ENCODE results near the gene MUC2. TPM values are rescaled to one million over a fixed set of nuclear protein-coding genes. Genes with fewer than 3 reads are reported as not detected.

MUC2 gene
- total and polyA plus RNA-seq, 5 donors, result 0.02 to 0.03 TPM; not detected in 3

- Histone ChIP-seq H3K9me3 (ENCODE audit: control insufficient read depth, low read length) (no peaks in the 10 kb centered on the region), H3K4me1 (ENCODE audit: control insufficient read depth, insufficient read depth, low read length) (no peaks in the 10 kb centered on the region), H3K27ac (ENCODE audit: low read length) (no peak overlapping the region), H3K4me3 (ENCODE audit: low read length) (no peak overlapping the region), H3K27me3 (ENCODE audit: control insufficient read depth, insufficient read depth) (no peaks in the 10 kb centered on the region)
- ATAC-seq (no peak), DNase-seq (peak in 1 of 3 donors; percentile 22)
- intact Hi-C loops (cut with DNase I), result no loop called here
- 89% methylated on average over 28 of the region's 28 CpGs for whole genome bisulfite sequencing
These were observed 752 bp downstream of the MUC2 start for GRCh38 chr11:1075341-1075911.

- WGBS, result 82% methylated on average over 18 of the region's 18 CpGs
- no peaks in the 10 kb centered on the region for H3K27me3 ChIP-seq (ENCODE audit: control insufficient read depth, insufficient read depth)
- DNase-seq (no peak), ATAC-seq (no peak)
- intact Hi-C loops (cut with DNase I), result no loop called here
- no peak overlapping the region for H3K4me3 ChIP-seq (ENCODE audit: low read length)
- no peak overlapping the region for H3K27ac ChIP-seq (ENCODE audit: low read length)
- no peaks in the 10 kb centered on the region for H3K9me3 ChIP-seq (ENCODE audit: control insufficient read depth, low read length)
- no peaks in the 10 kb centered on the region for H3K4me1 ChIP-seq (ENCODE audit: control insufficient read depth, insufficient read depth, low read length)
These were observed 1.5 kb downstream of the MUC2 start for GRCh38 chr11:1076061-1076665.

DNA sequence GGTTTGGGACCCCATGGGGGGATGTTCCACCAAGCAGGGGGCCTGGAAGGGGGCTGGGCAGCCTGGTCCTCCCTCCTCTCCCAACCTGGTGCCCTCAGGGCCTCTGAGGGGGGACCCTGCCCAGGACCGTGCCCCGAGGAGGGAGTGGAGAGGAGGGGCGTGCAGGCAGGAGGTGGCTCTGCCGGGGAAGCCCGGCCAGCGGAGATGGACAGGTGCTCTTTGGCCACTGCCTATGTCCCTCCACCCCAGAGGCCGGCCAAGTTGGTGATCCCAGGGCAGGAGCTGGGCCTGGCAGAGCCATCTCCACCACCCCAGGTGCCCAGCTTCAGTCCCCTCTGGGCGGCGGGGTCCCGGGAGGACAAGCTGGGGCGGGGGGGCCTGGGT, 2.4 kb downstream of the MUC2 start:
- ATAC-seq (no peak), DNase-seq (peak in 2 of 3 donors; percentile 50 to 56)
- H3K27ac ChIP-seq (ENCODE audit: low read length), result no peak overlapping the region
- H3K4me3 ChIP-seq (ENCODE audit: low read length), result no peak overlapping the region
- no peaks in the 10 kb centered on the region for H3K4me1 ChIP-seq (ENCODE audit: control insufficient read depth, insufficient read depth, low read length)
- no peaks in the 10 kb centered on the region for H3K27me3 ChIP-seq (ENCODE audit: control insufficient read depth, insufficient read depth)
- no peaks in the 10 kb centered on the region for H3K9me3 ChIP-seq (ENCODE audit: control insufficient read depth, low read length)
- intact Hi-C loops (cut with DNase I), result no loop called here
- WGBS, result 86% methylated on average over 11 of the region's 11 CpGs

DNA sequence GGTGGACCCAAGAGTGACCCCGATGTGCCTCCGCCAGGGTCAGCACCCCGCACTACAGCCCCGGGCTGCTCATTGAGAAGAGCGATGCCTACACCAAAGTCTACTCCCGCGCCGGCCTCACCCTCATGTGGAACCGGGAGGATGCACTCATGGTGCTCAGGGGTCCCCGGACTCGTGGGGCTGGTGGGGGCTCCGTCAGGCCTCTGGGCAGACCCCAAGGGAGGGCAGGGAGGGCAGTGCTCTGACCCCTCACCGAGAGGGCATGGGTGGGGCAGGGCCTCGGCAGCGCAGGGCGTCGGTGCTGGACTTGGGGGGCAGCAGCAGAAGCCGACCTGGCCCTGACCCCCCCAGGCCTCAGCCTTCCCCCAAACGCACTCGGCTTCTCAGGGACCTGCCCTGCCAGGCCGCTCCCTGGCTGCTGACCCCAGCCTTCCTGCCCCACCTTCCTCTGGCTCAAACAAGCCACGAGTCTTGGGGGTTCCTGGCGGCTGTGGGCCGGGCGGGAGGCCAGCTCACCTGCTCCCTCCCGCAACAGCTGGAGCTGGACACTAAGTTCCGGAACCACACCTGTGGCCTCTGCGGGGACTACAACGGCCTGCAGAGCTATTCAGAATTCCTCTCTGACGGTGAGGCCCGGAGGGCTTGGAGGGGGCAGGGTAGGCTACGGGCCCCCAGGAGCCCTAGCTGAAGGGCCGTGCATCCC, 2.9 kb downstream of the MUC2 start:
- ATAC-seq, result no peak
- Histone ChIP-seq H3K4me3 (ENCODE audit: low read length) (no peak overlapping the region), H3K9me3 (ENCODE audit: control insufficient read depth, low read length) (no peaks in the 10 kb centered on the region), H3K4me1 (ENCODE audit: control insufficient read depth, insufficient read depth, low read length) (no peaks in the 10 kb centered on the region), H3K27me3 (ENCODE audit: control insufficient read depth, insufficient read depth) (no peaks in the 10 kb centered on the region), H3K27ac (ENCODE audit: low read length) (no peak overlapping the region)
- intact Hi-C loops (cut with DNase I), result no loop called here
- DNase-seq, result peak in 2 of 3 donors; percentile 20 to 63
- WGBS, result 77% methylated on average over 33 of the region's 33 CpGs

- Histone ChIP-seq H3K4me1 (ENCODE audit: control insufficient read depth, insufficient read depth, low read length) (no peaks in the 10 kb centered on the region), H3K27me3 (ENCODE audit: control insufficient read depth, insufficient read depth) (no peaks in the 10 kb centered on the region), H3K9me3 (ENCODE audit: control insufficient read depth, low read length) (no peaks in the 10 kb centered on the region), H3K4me3 (ENCODE audit: low read length) (no peak overlapping the region), H3K27ac (ENCODE audit: low read length) (no peak overlapping the region)
- intact Hi-C loops (cut with DNase I), result no loop called here
- WGBS, result 89% methylated on average over 39 of the region's 39 CpGs
- DNase-seq (peak; percentile 8 to 49 (median 32)), ATAC-seq (no peak)
These were observed 3.5 kb downstream of the MUC2 start for GRCh38 chr11:1078191-1078601.

DNA sequence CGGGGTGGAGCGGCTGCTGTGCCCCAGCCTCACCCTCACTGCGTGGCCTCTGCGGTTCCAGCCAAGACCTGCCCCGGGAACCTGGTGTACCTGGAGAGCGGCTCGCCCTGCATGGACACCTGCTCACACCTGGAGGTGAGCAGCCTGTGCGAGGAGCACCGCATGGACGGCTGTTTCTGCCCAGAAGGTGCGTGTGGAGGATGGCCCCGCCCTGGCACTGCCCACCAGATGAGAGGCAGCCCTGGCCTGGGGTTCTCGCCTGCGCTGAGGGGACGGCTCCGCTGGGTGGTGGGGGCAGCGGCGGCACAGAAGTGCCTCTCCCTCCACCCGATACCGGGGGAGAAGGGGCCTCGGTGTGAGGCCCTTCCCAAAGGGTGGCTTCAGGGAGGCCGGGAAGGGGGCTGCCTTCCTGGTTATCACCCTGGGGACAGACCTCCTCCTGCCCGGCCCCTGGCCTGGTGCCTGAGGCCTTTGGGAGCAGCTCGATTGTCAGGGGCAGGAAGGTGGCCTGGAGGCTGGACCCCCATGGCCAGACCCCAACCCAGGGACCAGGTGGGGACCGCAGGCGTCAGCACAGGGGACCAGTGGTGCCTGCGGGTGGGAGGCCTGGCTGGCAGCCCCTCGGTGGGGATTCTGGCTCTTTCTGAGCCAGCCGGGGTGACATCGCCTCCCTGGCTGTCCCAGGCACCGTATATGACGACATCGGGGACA, 7.1 kb downstream of the MUC2 start:
- Histone ChIP-seq H3K27ac (ENCODE audit: low read length) (no peak overlapping the region), H3K4me3 (ENCODE audit: low read length) (no peak overlapping the region), H3K4me1 (ENCODE audit: control insufficient read depth, insufficient read depth, low read length) (no peaks in the 10 kb centered on the region), H3K27me3 (ENCODE audit: control insufficient read depth, insufficient read depth) (no peaks in the 10 kb centered on the region), H3K9me3 (ENCODE audit: control insufficient read depth, low read length) (no peaks in the 10 kb centered on the region)
- ATAC-seq (no peak), DNase-seq (no peak)
- 84% methylated on average over 33 of the region's 33 CpGs for WGBS
- intact Hi-C loops (cut with DNase I), result no loop called here

DNA sequence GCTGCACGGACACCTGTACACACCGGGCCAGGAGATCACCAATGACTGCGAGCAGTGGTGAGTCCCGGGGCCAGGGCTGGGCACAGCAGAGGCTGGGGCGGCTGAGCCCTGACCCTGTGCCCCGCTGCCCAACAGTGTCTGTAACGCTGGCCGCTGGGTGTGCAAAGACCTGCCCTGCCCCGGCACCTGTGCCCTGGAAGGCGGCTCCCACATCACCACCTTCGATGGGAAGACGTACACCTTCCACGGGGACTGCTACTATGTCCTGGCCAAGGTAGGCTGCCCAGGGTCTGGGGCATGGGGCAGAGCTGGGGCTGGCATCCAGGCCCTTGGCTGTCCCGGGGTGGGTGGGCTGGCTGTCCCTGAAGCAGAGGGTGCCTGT, 7.7 kb downstream of the MUC2 start:
- ATAC-seq, result no peak
- Histone ChIP-seq H3K4me1 (ENCODE audit: control insufficient read depth, insufficient read depth, low read length) (no peaks in the 10 kb centered on the region), H3K9me3 (ENCODE audit: control insufficient read depth, low read length) (no peaks in the 10 kb centered on the region), H3K27me3 (ENCODE audit: control insufficient read depth, insufficient read depth) (no peaks in the 10 kb centered on the region), H3K27ac (ENCODE audit: low read length) (no peak overlapping the region), H3K4me3 (ENCODE audit: low read length) (no peak overlapping the region)
- DNase-seq, result peak in 2 of 3 donors; percentile 5 to 65
- 83% methylated on average over 14 of the region's 14 CpGs for WGBS
- intact Hi-C loops (cut with DNase I), result no loop called here

DNA sequence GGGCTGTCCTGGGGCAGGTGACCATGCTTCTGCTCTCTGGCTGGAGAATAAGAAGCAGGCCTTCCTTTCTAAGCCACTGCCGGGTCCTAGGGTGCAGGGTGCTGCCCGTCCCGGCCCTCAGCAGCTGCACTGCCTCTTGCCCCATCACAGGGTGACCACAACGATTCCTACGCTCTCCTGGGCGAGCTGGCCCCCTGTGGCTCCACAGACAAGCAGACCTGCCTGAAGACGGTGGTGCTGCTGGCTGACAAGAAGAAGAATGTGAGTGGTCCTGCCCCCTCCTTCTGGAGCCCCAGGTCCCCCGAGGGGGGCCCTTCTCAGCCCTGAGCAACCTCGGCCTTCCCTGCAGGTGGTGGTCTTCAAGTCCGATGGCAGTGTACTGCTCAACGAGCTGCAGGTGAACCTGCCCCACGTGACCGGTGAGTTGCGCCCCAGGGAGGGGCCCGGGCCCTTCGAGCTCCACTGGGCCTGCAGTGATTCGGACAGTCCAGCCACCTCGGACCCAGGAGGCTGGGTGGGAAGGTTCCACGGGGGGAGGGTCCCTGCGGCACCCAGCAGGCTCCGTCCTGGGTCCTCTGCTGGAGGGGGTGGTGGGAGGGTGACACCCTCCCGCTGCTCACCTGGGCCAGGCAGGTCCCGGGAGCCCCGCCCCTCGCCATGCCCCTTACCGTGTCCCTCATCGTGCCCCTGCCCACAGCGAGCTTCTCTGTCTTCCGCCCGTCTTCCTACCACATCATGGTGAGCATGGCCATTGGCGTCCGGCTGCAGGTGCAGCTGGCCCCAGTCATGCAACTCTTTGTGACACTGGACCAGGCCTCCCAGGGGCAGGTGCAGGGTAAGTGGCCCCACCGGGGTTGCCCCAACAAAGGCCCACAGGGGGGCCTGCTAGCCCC, 8.3 kb downstream of the MUC2 start:
- 74% methylated on average over 33 of the region's 33 CpGs for WGBS
- peak in 2 of 3 donors; percentile 8 to 55 for DNase-seq
- Histone ChIP-seq H3K27me3 (ENCODE audit: control insufficient read depth, insufficient read depth) (no peaks in the 10 kb centered on the region), H3K9me3 (ENCODE audit: control insufficient read depth, low read length) (no peaks in the 10 kb centered on the region), H3K4me1 (ENCODE audit: control insufficient read depth, insufficient read depth, low read length) (no peaks in the 10 kb centered on the region), H3K4me3 (ENCODE audit: low read length) (no peak overlapping the region), H3K27ac (ENCODE audit: low read length) (no peak overlapping the region)
- ATAC-seq, result peak in 1 of 2 donors; percentile 8
- intact Hi-C loops (cut with DNase I), result no loop called here

GRCh38 chr11:1083621-1084551, 9.2 kb downstream of the MUC2 start:
- no peak overlapping the region for H3K4me3 ChIP-seq (ENCODE audit: low read length)
- no peaks in the 10 kb centered on the region for H3K4me1 ChIP-seq (ENCODE audit: control insufficient read depth, insufficient read depth, low read length)
- no peaks in the 10 kb centered on the region for H3K9me3 ChIP-seq (ENCODE audit: control insufficient read depth, low read length)
- DNase-seq, result peak in 1 of 3 donors; percentile 10
- H3K27me3 ChIP-seq (ENCODE audit: control insufficient read depth, insufficient read depth), result no peaks in the 10 kb centered on the region
- 75% methylated on average over 34 of the region's 34 CpGs for WGBS
- no peak overlapping the region for H3K27ac ChIP-seq (ENCODE audit: low read length)
- ATAC-seq, result no peak
- intact Hi-C loops (cut with DNase I), result no loop called here

Measured in right cardiac atrium (tissue), 5 donors.